Keratinocyte (primary cell): Measurements from ENCODE around the gene INS. TPM values are rescaled to one million over a fixed set of nuclear protein-coding genes. Genes with fewer than 3 reads are reported as not detected.

Experiments used
- DNase-seq: peaks from one replicate; pipeline ENCODE4 v3.0.0-alpha.2; 2011; ENCODE audit warnings: low read depth, missing footprints, low spot score
- FAIRE-seq: peaks from 2 replicates; lab custom pipeline; 2011; peaks lifted over from hg19 to GRCh38; lab: Jason Lieb, UNC
- H2AFZ ChIP-seq: 2 replicates; pipeline ENCODE4 v1.6.0; 2012; ENCODE audit warnings: low read length, control low read depth, inconsistent platforms; ENCODE audit not compliant: control insufficient read depth
- H3K27ac ChIP-seq: 2 replicates; pipeline ENCODE4 v1.5.1; 2011; ENCODE audit warnings: low read length; ENCODE audit not compliant: control insufficient read depth, insufficient read depth
- H3K27me3 ChIP-seq: 3 replicates; pipeline ENCODE4 v1.6.0; 2011; ENCODE audit warnings: low read length; ENCODE audit not compliant: control insufficient read depth, insufficient read depth; ENCODE audit errors: extremely low read depth
- H3K36me3 ChIP-seq, 2 experiments: 2 replicates in 1 of 2; 3 replicates in 1 of 2; pipeline ENCODE4 v1.5.1; 2011; ENCODE audit warnings: low read length in 2 of 2, mild to moderate bottlenecking in 1 of 2; ENCODE audit not compliant: control insufficient read depth in 2 of 2, insufficient read depth in 2 of 2; ENCODE audit errors: extremely low read depth in 1 of 2
- H3K4me1 ChIP-seq: 3 replicates; pipeline ENCODE4 v1.5.1; 2011; ENCODE audit warnings: low read length; ENCODE audit not compliant: control insufficient read depth, insufficient read depth; ENCODE audit errors: extremely low read depth
- H3K4me2 ChIP-seq: 3 replicates; pipeline ENCODE4 v1.6.0; 2011; ENCODE audit warnings: low read depth, low read length; ENCODE audit not compliant: control insufficient read depth, insufficient read depth; ENCODE audit errors: extremely low read depth
- H3K4me3 ChIP-seq, 3 experiments: fragments of 200-600 bp in 1 of 3; sonication (generic) in 1 of 3; 2 replicates in 2 of 3; 3 replicates in 1 of 3; pipeline ENCODE4 v1.5.1; 2011 to 2016; ENCODE audit warnings: low read length in 3 of 3, mild to moderate bottlenecking in 3 of 3, control low read depth in 2 of 3, inconsistent platforms in 1 of 3, low read depth in 1 of 3, mixed read lengths in 1 of 3, mixed run types in 1 of 3, moderate library complexity in 1 of 3; ENCODE audit not compliant: control insufficient read depth in 2 of 3, insufficient read depth in 2 of 3; ENCODE audit errors: extremely low read depth in 1 of 3
- H3K79me2 ChIP-seq: 2 replicates; pipeline ENCODE4 v1.6.0; 2012; ENCODE audit warnings: low read length; ENCODE audit not compliant: control insufficient read depth, insufficient read depth
- H3K9ac ChIP-seq: 3 replicates; pipeline ENCODE4 v1.6.0; 2011; ENCODE audit warnings: low read length; ENCODE audit not compliant: control insufficient read depth, insufficient read depth; ENCODE audit errors: extremely low read depth
- H3K9me1 ChIP-seq: 3 replicates; pipeline ENCODE4 v1.6.0; 2011; ENCODE audit warnings: low read length; ENCODE audit not compliant: control insufficient read depth, insufficient read depth; ENCODE audit errors: extremely low read depth
- H3K9me3 ChIP-seq: 2 replicates; pipeline ENCODE4 v1.5.1; 2012; ENCODE audit warnings: low read depth, low read length; ENCODE audit not compliant: control insufficient read depth
- H4K20me1 ChIP-seq: 3 replicates; pipeline ENCODE4 v1.6.0; 2011; ENCODE audit warnings: low read length; ENCODE audit not compliant: control insufficient read depth, insufficient read depth; ENCODE audit errors: extremely low read depth
- CTCF ChIP-seq, 3 experiments: IDR thresholded peaks in 1 of 3; conservative IDR thresholded peaks in 1 of 3; optimal IDR thresholded peaks in 1 of 3; 2 replicates in 2 of 3; 3 replicates in 1 of 3; pipeline versions ENCODE3 to v1.5.1; 2011; ENCODE audit warnings: low read length in 3 of 3, mild to moderate bottlenecking in 3 of 3, moderate library complexity in 2 of 3, control low read depth in 1 of 3, inconsistent platforms in 1 of 3; ENCODE audit not compliant: insufficient read depth in 2 of 3; ENCODE audit errors: extremely low read depth in 1 of 3
- EZH2 ChIP-seq: IDR thresholded peaks from one replicate; pipeline ENCODE4 v1.6.1; 2012; ENCODE audit warnings: inconsistent platforms, mild to moderate bottlenecking, low read length, moderate library complexity
- dilution Hi-C: fragments of 300-500 bp; cut with MboI; formaldehyde crosslinking; loops from one replicate; pipeline ENCODE4 v1.7.0; 2020; ENCODE audit warnings: low sequenced_read_pairs; ENCODE audit not compliant: extremely low pct_ligation_motif_present
- polyA plus RNA-seq, 5 experiments: library from polyadenylated mRNA; depleted of rRNA in 3 of 5; stranded (reverse) in 3 of 5; stranded (forward) in 1 of 5; unstranded in 1 of 5; fragments of >200 nt; gene quantifications; 1 replicate in 1 of 5; 2 replicates in 3 of 5; 3 replicates in 1 of 5; pipeline versions ENCODE4 v1.2.1 to v1.2.3, GENCODE V29; 2011 to 2012; ENCODE audit warnings: missing spikeins in 2 of 5, low read depth in 1 of 5, low replicate concordance in 1 of 5

Gene INS
- polyA plus RNA-seq, 1 donor (not counting 4 experiments of a cell fraction or from before 2014, with no cell fraction given): not detected

- Histone ChIP-seq H3K9ac (no peak overlapping the region), H3K27me3 (no peaks in the 10 kb centered on the region)
- FAIRE-seq: no peak
These were observed 1.2 kb downstream of the INS start for GRCh38 chr11:2159536-2160413.

GRCh38 chr11:2158966-2159365 is 2.0 kb downstream of the INS start:
- dilution Hi-C loops: no loop called here
- H2AFZ ChIP-seq: no peak overlapping the region
- no peak overlapping the region for H3K9ac ChIP-seq
- H3K27me3 ChIP-seq: no peaks in the 10 kb centered on the region
- TF ChIP-seq EZH2 (no peak), CTCF (optimal IDR thresholded peaks at IDR 0.05 in 1 of 3, IDR thresholded peaks at IDR 0.05 in 1 of 3, conservative IDR thresholded peaks at IDR 0.05 in 1 of 3; ENCODE audit: extremely low read depth in 1 of 3, insufficient read depth in 2 of 3, low read length in 3 of 3) (no peak)
- H4K20me1 ChIP-seq: no peaks in the 10 kb centered on the region
- DNase-seq (no peak), FAIRE-seq (no peak)
- H3K9me1 ChIP-seq: no peaks in the 10 kb centered on the region
- no peaks in the 10 kb centered on the region for H3K36me3 ChIP-seq
- H3K4me2 ChIP-seq: no peak overlapping the region
- no peak overlapping the region for H3K27ac ChIP-seq
- no peaks in the 10 kb centered on the region for H3K9me3 ChIP-seq
- no peak overlapping the region for H3K4me3 ChIP-seq
- H3K4me1 ChIP-seq: no peaks in the 10 kb centered on the region
- no peaks in the 10 kb centered on the region for H3K79me2 ChIP-seq

More at GRCh38 chr11:2159536-2160413, 1.2 kb downstream of the INS start:
- Histone ChIP-seq H3K4me3 (no peak overlapping the region), H3K27ac (no peak overlapping the region), H3K9me1 (no peaks in the 10 kb centered on the region), H3K4me1 (no peaks in the 10 kb centered on the region), H3K79me2 (no peaks in the 10 kb centered on the region), H3K36me3 (no peaks in the 10 kb centered on the region), H2AFZ (no peak overlapping the region), H3K9me3 (no peaks in the 10 kb centered on the region), H3K4me2 (no peak overlapping the region), H4K20me1 (no peaks in the 10 kb centered on the region)
- dilution Hi-C loops: no loop called here
- TF ChIP-seq CTCF (optimal IDR thresholded peaks at IDR 0.05 in 1 of 3, IDR thresholded peaks at IDR 0.05 in 1 of 3, conservative IDR thresholded peaks at IDR 0.05 in 1 of 3; ENCODE audit: extremely low read depth in 1 of 3, insufficient read depth in 2 of 3, low read length in 3 of 3): no peak
- TF ChIP-seq EZH2: no peak
- DNase-seq: no peak
